NK-92 (cell line): ENCODE results near the gene SUPT16H.

Experiments used
- DNase-seq: peaks from one replicate; lab custom pipeline; 2025; ENCODE audit not compliant: unreplicated experiment; lab: John Stamatoyannopoulos, UW

Gene SUPT16H

DNA sequence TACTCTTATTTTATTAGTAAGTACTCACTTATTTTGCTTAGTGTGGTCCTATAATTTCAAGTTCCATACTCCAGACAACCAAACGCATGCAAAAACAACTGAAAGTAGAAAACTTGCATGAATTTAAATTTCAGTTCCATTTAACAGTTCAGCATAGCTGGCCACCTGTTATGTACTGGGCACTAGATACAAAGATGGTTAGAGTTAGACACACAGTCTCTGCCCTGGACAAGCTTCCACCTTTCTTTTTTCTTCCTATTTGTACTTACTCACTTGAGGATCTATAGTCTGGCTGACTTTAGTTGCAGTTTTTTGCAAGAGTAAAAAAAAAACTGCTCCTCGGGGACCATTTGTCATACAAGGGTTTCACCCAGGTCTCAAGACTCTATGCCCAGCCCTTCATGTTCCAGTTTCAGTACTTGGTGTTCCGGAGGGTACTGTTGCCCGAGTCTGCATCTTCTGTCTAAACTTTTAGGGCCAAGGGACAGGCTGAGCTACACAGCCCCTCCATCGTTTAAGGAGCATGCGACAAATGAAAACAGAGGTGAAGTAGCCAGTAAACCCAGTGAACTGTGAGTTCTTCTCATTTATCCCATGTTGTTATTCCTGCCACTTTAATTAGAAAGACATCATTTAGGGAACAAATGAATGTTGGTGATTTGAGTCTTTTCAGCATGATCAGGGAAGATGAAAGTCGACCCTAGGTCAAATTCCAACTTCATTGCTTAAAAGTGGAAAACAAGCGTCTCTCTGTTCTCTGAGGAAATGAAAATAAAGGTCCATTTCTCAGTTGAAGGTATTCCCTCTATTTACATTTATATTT lies 81.6 kb downstream of the SUPT16H start:
- no peak for DNase-seq
